GM21381 (cell line): ENCODE results near the gene GNG7.
"Not testable (repeated sequence)": the region's sequence is repeated elsewhere in the genome, so short reads cannot be mapped to it uniquely, and the experiment has no call there.

Experiments
- ATAC-seq: cut with Tn5 transposase; IDR thresholded peaks from one replicate; pipeline ENCODE4 v1.9.1; 2021; ENCODE audit warnings: mild to moderate bottlenecking, moderate library complexity; ENCODE audit not compliant: unreplicated experiment

Gene GNG7

GRCh38 chr19:2556221-2557092 is 146.0 kb downstream of the GNG7 start:
- no peak for ATAC-seq

GRCh38 chr19:2555422-2556220 is 146.9 kb downstream of the GNG7 start:
- ATAC-seq = no peak

GRCh38 chr19:2554856-2555255 is 147.6 kb downstream of the GNG7 start:
- no peak for ATAC-seq

GRCh38 chr19:2553510-2553909 is 149.0 kb downstream of the GNG7 start:
- no peak for ATAC-seq

- peak; percentile 80 for ATAC-seq
Observed at GRCh38 chr19:2552859-2553258, 149.6 kb downstream of the GNG7 start.

GRCh38 chr19:2551864-2552185 is 150.7 kb downstream of the GNG7 start:
- no peak for ATAC-seq

GRCh38 chr19:2551172-2551863 is 151.2 kb downstream of the GNG7 start:
- ATAC-seq = no peak

GRCh38 chr19:2550431-2551171 is 151.9 kb downstream of the GNG7 start:
- no peak for ATAC-seq

- no peak for ATAC-seq
Observed at GRCh38 chr19:2549701-2550191, 152.7 kb downstream of the GNG7 start.

GRCh38 chr19:2548966-2549365 is 153.5 kb downstream of the GNG7 start:
- no peak for ATAC-seq

- ATAC-seq = no peak
Observed at GRCh38 chr19:2547721-2548120, 154.8 kb downstream of the GNG7 start.

- ATAC-seq = no peak
Observed at GRCh38 chr19:2547033-2547680, 155.3 kb downstream of the GNG7 start.

GRCh38 chr19:2546128-2547032 is 156.1 kb downstream of the GNG7 start:
- ATAC-seq = no peak

GRCh38 chr19:2545416-2546127 is 156.9 kb downstream of the GNG7 start:
- ATAC-seq = not testable (repeated sequence)

- no peak for ATAC-seq
Observed at GRCh38 chr19:2544576-2545415, 157.7 kb downstream of the GNG7 start.

GRCh38 chr19:2543463-2544442 is 158.7 kb downstream of the GNG7 start:
- ATAC-seq = no peak
